ENCODE measurements around the gene ERCC3. TPM values are rescaled to one million over a fixed set of nuclear protein-coding genes. Genes with fewer than 3 reads are reported as not detected.
"Not testable (repeated sequence)": the region's sequence is repeated elsewhere in the genome, so short reads cannot be mapped to it uniquely, and the experiment has no call there.

ERCC3 gene
- total and polyA plus RNA-seq, 4 donors: 13.4 to 52.2 (median 38.4) TPM

DNA sequence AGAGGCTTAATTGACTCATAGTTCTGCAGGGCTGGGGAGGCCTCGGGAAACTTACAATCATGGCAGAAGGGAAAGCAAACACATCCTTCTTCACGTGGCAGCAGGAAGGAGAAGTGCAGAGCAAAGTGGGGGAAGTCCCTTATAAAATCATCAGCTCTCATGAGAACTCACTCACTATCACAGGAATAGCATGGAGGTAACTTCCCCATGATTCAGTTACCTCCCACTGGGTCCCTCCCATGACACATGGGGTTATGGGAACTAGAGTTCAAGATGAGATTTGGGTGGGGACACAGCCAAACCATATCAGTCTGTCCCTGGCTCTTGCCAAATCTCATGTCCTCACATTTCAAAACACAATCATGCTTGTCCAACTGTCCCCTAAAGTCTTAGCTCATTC is 52.8 kb downstream of the ERCC3 start:
- intact Hi-C loops (cut with DNase I); ATAC-seq (ENCODE audit: low FRiP score); DNase-seq; H3K4me1 ChIP-seq (ENCODE audit: control insufficient read depth in 1 of 2, insufficient read depth in 2 of 2, low read length in 2 of 2); H3K27ac ChIP-seq (ENCODE audit: low read depth in 1 of 2, low read length in 2 of 2); H3K4me3 ChIP-seq (ENCODE audit: low read length in 2 of 2); H3K36me3 ChIP-seq (ENCODE audit: control insufficient read depth in 1 of 2, insufficient read depth in 2 of 2, low read length in 1 of 2); H3K9me3 ChIP-seq (ENCODE audit: control insufficient read depth, low read length); H3K27me3 ChIP-seq (ENCODE audit: control insufficient read depth in 1 of 2, insufficient read depth in 2 of 2, low read length in 1 of 2): not testable (repeated sequence)
- WGBS, 2 donors: 60 to 82% methylated on average over 2 of the region's 2 CpGs

- ATAC-seq (ENCODE audit: low FRiP score) (no peak), DNase-seq (no peak)
- no peaks in the 10 kb centered on the region for H3K27me3 ChIP-seq (ENCODE audit: control insufficient read depth in 1 of 2, insufficient read depth in 2 of 2, low read length in 1 of 2)
- H3K4me3 ChIP-seq (ENCODE audit: low read length in 2 of 2): no peak overlapping the region
- intact Hi-C loops (cut with DNase I): no loop called here
- no peaks in the 10 kb centered on the region for H3K9me3 ChIP-seq (ENCODE audit: control insufficient read depth, low read length)
- H3K4me1 ChIP-seq (ENCODE audit: control insufficient read depth in 1 of 2, insufficient read depth in 2 of 2, low read length in 2 of 2): no peaks in the 10 kb centered on the region
- no peak overlapping the region for H3K27ac ChIP-seq (ENCODE audit: low read depth in 1 of 2, low read length in 2 of 2)
- H3K36me3 ChIP-seq (ENCODE audit: control insufficient read depth in 1 of 2, insufficient read depth in 2 of 2, low read length in 1 of 2): no peaks in the 10 kb centered on the region
- 94 to 98% methylated on average over 1 of the region's 1 CpG for WGBS, 2 donors
Measured at GRCh38 chr2:127239395-127239794, 54.5 kb downstream of the ERCC3 start.

- DNase-seq; H3K36me3 ChIP-seq (ENCODE audit: control insufficient read depth in 1 of 2, insufficient read depth in 2 of 2, low read length in 1 of 2); ATAC-seq (ENCODE audit: low FRiP score); H3K4me3 ChIP-seq (ENCODE audit: low read length in 2 of 2); H3K27me3 ChIP-seq (ENCODE audit: control insufficient read depth in 1 of 2, insufficient read depth in 2 of 2, low read length in 1 of 2); intact Hi-C loops (cut with DNase I); H3K4me1 ChIP-seq (ENCODE audit: control insufficient read depth in 1 of 2, insufficient read depth in 2 of 2, low read length in 2 of 2); H3K27ac ChIP-seq (ENCODE audit: low read depth in 1 of 2, low read length in 2 of 2); H3K9me3 ChIP-seq (ENCODE audit: control insufficient read depth, low read length): not testable (repeated sequence)
- 66 to 74% methylated on average over 2 of the region's 2 CpGs for WGBS, 2 donors
Measured at GRCh38 chr2:127237768-127238167, 56.2 kb downstream of the ERCC3 start.

- H3K36me3 ChIP-seq (ENCODE audit: control insufficient read depth in 1 of 2, insufficient read depth in 2 of 2, low read length in 1 of 2): no peaks in the 10 kb centered on the region
- no peak overlapping the region for H3K27ac ChIP-seq (ENCODE audit: low read depth in 1 of 2, low read length in 2 of 2)
- no peak overlapping the region for H3K4me3 ChIP-seq (ENCODE audit: low read length in 2 of 2)
- intact Hi-C loops (cut with DNase I): no loop called here
- 95 to 96% methylated on average over 6 of the region's 6 CpGs for WGBS, 2 donors
- ATAC-seq (ENCODE audit: low FRiP score) (no peak), DNase-seq (no peak)
- no peaks in the 10 kb centered on the region for H3K27me3 ChIP-seq (ENCODE audit: control insufficient read depth in 1 of 2, insufficient read depth in 2 of 2, low read length in 1 of 2)
- H3K9me3 ChIP-seq (ENCODE audit: control insufficient read depth, low read length): no peaks in the 10 kb centered on the region
- no peaks in the 10 kb centered on the region for H3K4me1 ChIP-seq (ENCODE audit: control insufficient read depth in 1 of 2, insufficient read depth in 2 of 2, low read length in 2 of 2)
Measured at GRCh38 chr2:127235082-127235702, 58.8 kb downstream of the ERCC3 start.

DNA sequence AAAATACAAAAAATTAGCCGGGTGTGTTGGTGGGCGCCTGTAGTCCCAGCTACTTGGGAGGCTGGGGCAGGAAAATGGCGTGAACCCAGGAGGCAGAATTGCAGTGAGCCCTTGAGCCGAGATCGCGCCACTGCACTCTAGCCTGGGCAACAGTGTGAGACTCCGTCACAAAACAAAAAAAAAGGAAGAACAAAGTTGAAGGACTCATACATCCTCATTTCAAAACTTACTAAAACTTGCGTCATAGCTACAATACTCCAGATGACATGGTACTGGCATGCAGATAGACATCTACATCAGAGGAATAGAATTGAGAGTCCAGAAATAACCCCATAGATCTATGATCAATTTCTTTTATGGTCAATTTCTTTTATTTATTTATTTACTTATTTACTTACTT is 60.2 kb downstream of the ERCC3 start:
- intact Hi-C loops (cut with DNase I): loop anchor here in 1 of 2 donors (1.0 kb wide), 1 partner anchor 16 kb away; no protein-coding TSS in a partner anchor
- no peaks in the 10 kb centered on the region for H3K4me1 ChIP-seq (ENCODE audit: control insufficient read depth in 1 of 2, insufficient read depth in 2 of 2, low read length in 2 of 2)
- no peak overlapping the region for H3K27ac ChIP-seq (ENCODE audit: low read depth in 1 of 2, low read length in 2 of 2)
- DNase-seq: no peak
- no peaks in the 10 kb centered on the region for H3K36me3 ChIP-seq (ENCODE audit: control insufficient read depth in 1 of 2, insufficient read depth in 2 of 2, low read length in 1 of 2)
- WGBS, 2 donors: 95 to 96% methylated on average over 8 of the region's 8 CpGs
- no peak overlapping the region for H3K4me3 ChIP-seq (ENCODE audit: low read length in 2 of 2)
- no peak for ATAC-seq (ENCODE audit: low FRiP score)
- peaks cover 0 to 3% of the 10 kb centered on the region in 2 donors for H3K27me3 ChIP-seq (ENCODE audit: control insufficient read depth in 1 of 2, insufficient read depth in 2 of 2, low read length in 1 of 2)
- no peaks in the 10 kb centered on the region for H3K9me3 ChIP-seq (ENCODE audit: control insufficient read depth, low read length)

DNA sequence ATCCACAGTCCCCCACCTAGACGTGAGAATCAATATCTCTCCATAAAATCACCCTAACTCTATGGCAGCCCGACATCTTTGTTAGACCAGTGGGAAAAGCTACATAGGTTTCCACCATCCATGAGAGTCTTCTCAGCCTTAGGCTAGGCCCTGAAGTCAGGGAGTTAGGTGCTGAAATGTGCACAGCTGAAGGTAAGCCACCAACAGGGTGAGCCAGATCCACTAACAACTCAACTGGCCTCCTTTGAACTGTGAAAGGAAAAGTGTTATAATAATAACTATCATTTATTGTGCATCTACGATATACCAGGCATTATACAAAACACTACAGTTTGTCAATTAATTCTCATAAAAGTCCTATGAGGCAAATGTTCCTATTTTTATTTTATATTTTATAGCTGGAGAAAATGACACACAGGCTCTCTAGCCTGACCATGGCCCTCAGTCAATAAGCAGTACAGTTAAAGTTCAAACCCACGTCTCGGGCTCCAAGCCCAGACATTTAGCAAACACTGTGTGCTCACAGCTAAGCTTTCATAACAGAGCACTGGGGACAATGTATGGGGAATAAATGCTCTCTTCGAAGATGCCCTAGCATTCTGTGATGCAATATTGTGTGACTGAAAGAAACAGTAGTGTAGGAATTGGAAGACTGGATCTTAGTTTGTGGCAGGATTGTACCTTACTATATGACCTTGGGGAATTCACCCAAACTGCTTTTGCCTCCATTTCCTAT is 62.6 kb downstream of the ERCC3 start:
- Histone ChIP-seq H3K4me3 (ENCODE audit: low read length in 2 of 2) (no peak overlapping the region), H3K27ac (ENCODE audit: low read depth in 1 of 2, low read length in 2 of 2) (no peak overlapping the region), H3K9me3 (ENCODE audit: control insufficient read depth, low read length) (peaks cover 4% of the 10 kb centered on the region), H3K27me3 (ENCODE audit: control insufficient read depth in 1 of 2, insufficient read depth in 2 of 2, low read length in 1 of 2) (peaks cover 0 to 3% of the 10 kb centered on the region in 2 donors), H3K4me1 (ENCODE audit: control insufficient read depth in 1 of 2, insufficient read depth in 2 of 2, low read length in 2 of 2) (peaks cover 0 to 3% of the 10 kb centered on the region in 2 donors), H3K36me3 (ENCODE audit: control insufficient read depth in 1 of 2, insufficient read depth in 2 of 2, low read length in 1 of 2) (no peaks in the 10 kb centered on the region)
- DNase-seq: no peak
- WGBS, 2 donors: 77 to 80% methylated on average over 6 of the region's 6 CpGs
- no peak for ATAC-seq (ENCODE audit: low FRiP score)
- intact Hi-C loops (cut with DNase I): no loop called here

GRCh38 chr2:127229555-127229954 is 64.4 kb downstream of the ERCC3 start:
- DNase-seq (no peak), ATAC-seq (ENCODE audit: low FRiP score) (no peak)
- H3K9me3 ChIP-seq (ENCODE audit: control insufficient read depth, low read length): peaks cover 4% of the 10 kb centered on the region
- H3K27me3 ChIP-seq (ENCODE audit: control insufficient read depth in 1 of 2, insufficient read depth in 2 of 2, low read length in 1 of 2): peaks cover 0 to 3% of the 10 kb centered on the region in 2 donors
- H3K27ac ChIP-seq (ENCODE audit: low read depth in 1 of 2, low read length in 2 of 2): no peak overlapping the region
- no peaks in the 10 kb centered on the region for H3K36me3 ChIP-seq (ENCODE audit: control insufficient read depth in 1 of 2, insufficient read depth in 2 of 2, low read length in 1 of 2)
- intact Hi-C loops (cut with DNase I): no loop called here
- H3K4me1 ChIP-seq (ENCODE audit: control insufficient read depth in 1 of 2, insufficient read depth in 2 of 2, low read length in 2 of 2): peaks cover 0 to 3% of the 10 kb centered on the region in 2 donors
- WGBS, 2 donors: 97 to 98% methylated on average over 4 of the region's 4 CpGs
- H3K4me3 ChIP-seq (ENCODE audit: low read length in 2 of 2): no peak overlapping the region

GRCh38 chr2:127228102-127228501 is 65.8 kb downstream of the ERCC3 start:
- Histone ChIP-seq H3K27me3 (ENCODE audit: control insufficient read depth in 1 of 2, insufficient read depth in 2 of 2, low read length in 1 of 2) (peaks cover 0 to 3% of the 10 kb centered on the region in 2 donors), H3K9me3 (ENCODE audit: control insufficient read depth, low read length) (peaks cover 4% of the 10 kb centered on the region), H3K4me3 (ENCODE audit: low read length in 2 of 2) (no peak overlapping the region), H3K4me1 (ENCODE audit: control insufficient read depth in 1 of 2, insufficient read depth in 2 of 2, low read length in 2 of 2) (peaks cover 0 to 3% of the 10 kb centered on the region in 2 donors), H3K36me3 (ENCODE audit: control insufficient read depth in 1 of 2, insufficient read depth in 2 of 2, low read length in 1 of 2) (no peaks in the 10 kb centered on the region), H3K27ac (ENCODE audit: low read depth in 1 of 2, low read length in 2 of 2) (no peak overlapping the region)
- ATAC-seq (ENCODE audit: low FRiP score) (no peak), DNase-seq (no peak)
- 16 to 19% methylated on average over 5 of the region's 5 CpGs for WGBS, 2 donors
- intact Hi-C loops (cut with DNase I): no loop called here

GRCh38 chr2:127227264-127227660 is 66.7 kb downstream of the ERCC3 start:
- ATAC-seq (ENCODE audit: low FRiP score); H3K4me3 ChIP-seq (ENCODE audit: low read length in 2 of 2); H3K36me3 ChIP-seq (ENCODE audit: control insufficient read depth in 1 of 2, insufficient read depth in 2 of 2, low read length in 1 of 2); H3K27ac ChIP-seq (ENCODE audit: low read depth in 1 of 2, low read length in 2 of 2); intact Hi-C loops (cut with DNase I); H3K4me1 ChIP-seq (ENCODE audit: control insufficient read depth in 1 of 2, insufficient read depth in 2 of 2, low read length in 2 of 2); H3K9me3 ChIP-seq (ENCODE audit: control insufficient read depth, low read length); DNase-seq; H3K27me3 ChIP-seq (ENCODE audit: control insufficient read depth in 1 of 2, insufficient read depth in 2 of 2, low read length in 1 of 2): not testable (repeated sequence)
- WGBS, 2 donors: 93 to 97% methylated on average over 5 of the region's 5 CpGs

Measured in aorta (tissue), 5 donors.